Astrocyte of the cerebellum (primary cell): ENCODE data around the gene ARHGAP9.

Experiments
- DNase-seq: peaks from one replicate; pipeline ENCODE4 v3.0.0-alpha.2; 2011; ENCODE audit warnings: low read depth
- H3K4me3 ChIP-seq: 2 replicates; pipeline ENCODE4 v1.5.1; 2011; ENCODE audit warnings: mild to moderate bottlenecking, low read depth, low read length, moderate library complexity
- in situ Hi-C: cut with HindIII; loops from 2 replicates; pipeline ENCODE4 v1.10.0; 2017; ENCODE audit warnings: low sequenced_read_pairs
- TF ChIP-seq, protein P1 (sequence below): IDR thresholded peaks from 2 replicates; pipeline ENCODE4 v1.5.1; 2012; ENCODE audit warnings: low read length, low read depth, moderate library complexity, mild to moderate bottlenecking; ENCODE audit errors: missing control alignments

ARHGAP9 gene

DNA sequence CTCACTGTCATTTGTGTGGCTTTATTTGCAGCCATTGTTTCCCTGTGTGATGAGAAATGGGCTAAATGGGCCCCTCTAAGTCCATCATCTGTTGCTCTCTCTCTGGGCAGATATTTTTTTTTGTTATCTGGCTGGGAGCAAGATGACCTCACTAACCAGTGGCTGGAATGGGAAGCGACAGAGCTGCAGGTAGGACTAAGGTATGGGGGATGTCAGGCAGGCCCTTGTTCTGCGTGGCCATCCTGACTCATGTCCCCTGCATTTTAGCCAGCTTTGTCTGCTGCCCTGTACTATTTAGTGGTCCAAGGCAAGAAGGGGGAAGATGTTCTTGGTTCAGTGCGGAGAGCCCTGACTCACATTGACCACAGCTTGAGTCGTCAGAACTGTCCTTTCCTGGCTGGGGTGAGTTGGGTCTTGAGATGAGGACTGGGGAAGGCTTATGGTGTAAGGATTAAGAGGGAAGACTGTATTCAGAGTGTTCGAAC, 9.5 kb upstream of the ARHGAP9 start:
- peak overlapping the region; percentile 98 for H3K4me3 ChIP-seq
- DNase-seq = no peak
- TF ChIP-seq, protein P1, sequence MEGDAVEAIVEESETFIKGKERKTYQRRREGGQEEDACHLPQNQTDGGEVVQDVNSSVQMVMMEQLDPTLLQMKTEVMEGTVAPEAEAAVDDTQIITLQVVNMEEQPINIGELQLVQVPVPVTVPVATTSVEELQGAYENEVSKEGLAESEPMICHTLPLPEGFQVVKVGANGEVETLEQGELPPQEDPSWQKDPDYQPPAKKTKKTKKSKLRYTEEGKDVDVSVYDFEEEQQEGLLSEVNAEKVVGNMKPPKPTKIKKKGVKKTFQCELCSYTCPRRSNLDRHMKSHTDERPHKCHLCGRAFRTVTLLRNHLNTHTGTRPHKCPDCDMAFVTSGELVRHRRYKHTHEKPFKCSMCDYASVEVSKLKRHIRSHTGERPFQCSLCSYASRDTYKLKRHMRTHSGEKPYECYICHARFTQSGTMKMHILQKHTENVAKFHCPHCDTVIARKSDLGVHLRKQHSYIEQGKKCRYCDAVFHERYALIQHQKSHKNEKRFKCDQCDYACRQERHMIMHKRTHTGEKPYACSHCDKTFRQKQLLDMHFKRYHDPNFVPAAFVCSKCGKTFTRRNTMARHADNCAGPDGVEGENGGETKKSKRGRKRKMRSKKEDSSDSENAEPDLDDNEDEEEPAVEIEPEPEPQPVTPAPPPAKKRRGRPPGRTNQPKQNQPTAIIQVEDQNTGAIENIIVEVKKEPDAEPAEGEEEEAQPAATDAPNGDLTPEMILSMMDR = no peak
- in situ Hi-C loops = no loop called here

DNA sequence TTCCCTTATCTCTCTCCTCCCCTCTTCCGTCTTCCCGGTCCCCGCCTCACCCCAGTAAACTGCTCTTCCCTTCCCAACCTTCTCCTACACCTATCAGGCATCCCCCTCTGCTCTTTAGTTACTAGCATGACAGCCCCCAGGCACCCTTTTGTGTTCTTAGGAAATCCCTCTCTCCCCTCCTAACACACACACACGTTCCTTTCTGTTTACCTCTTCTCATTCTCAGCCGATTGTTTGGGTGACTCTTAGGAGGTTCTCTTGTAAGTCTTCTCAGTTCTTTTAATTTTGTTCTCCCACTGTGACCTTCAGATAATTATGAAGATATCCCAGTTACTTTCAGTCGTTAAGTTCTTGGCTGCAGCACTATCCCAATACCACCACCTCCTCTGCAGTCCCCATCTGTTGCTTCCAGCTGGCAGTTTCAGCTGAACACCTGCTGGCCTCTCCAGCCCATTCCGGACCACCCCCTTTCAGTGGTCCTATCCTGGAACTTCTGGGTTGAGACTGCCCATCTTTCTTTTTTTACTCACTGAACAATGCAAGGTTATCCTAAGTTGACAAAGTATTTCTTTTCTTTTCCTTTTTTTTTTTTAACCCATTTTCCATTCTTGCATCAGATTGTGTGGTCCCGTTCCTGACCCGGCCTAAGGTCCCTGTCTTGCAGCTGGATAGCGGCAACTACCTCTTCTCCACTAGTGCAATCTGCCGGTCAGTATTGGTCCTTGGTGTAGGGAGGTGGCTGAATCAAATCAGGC, 8.9 kb upstream of the ARHGAP9 start:
- TF ChIP-seq, protein P1 = no peak
- H3K4me3 ChIP-seq = peak overlapping the region; percentile 98
- no peak for DNase-seq
- in situ Hi-C loops = no loop called here

DNA sequence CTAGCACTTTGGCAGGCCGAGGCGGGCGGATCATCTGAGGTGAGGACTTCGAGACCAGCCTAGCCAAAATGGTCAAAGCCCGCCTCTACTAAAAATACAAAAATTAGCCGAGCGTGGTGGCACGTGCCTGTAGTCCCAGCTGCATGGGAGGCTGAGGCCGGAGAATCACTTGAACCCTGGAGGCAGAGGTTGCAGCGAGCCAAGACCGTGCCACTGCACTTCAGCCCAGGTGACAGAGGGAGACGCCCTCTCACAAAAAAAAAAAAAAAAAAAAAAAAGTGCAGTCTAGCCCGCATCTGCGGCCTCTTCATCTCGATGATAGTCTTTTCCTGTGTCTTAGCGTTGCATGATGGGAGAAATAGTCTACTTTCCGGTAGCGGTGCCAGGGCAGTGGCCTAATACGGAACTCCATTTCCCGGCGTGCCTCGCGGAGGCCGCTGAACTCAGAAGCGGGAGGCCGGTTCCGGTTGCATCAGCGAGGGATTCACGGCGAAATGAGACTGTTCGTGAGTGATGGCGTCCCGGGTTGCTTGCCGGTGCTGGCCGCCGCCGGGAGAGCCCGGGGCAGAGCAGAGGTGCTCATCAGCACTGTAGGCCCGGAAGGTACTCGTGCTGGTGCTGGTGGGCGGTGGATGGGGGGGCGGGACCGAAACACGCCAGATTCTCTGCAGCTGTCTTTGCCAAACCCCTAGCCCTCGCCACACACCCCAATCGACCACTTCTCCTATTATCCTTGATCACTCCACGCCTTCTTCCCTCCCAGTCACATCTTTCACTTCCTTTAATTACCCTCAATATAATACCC, 8.1 kb upstream of the ARHGAP9 start, which contains the start of gene MARS1:
TSS of gene MARS1 (plus strand) at position 472 of the 805 bp plus-strand sequence. CDS start at position 495, 23 bp downstream.
- peak within 1 kb of the TSS; percentile 98 for H3K4me3 ChIP-seq
- TF ChIP-seq, protein P1 = no peak
- peak; percentile 90 for DNase-seq
- in situ Hi-C loops = no loop called here

DNA sequence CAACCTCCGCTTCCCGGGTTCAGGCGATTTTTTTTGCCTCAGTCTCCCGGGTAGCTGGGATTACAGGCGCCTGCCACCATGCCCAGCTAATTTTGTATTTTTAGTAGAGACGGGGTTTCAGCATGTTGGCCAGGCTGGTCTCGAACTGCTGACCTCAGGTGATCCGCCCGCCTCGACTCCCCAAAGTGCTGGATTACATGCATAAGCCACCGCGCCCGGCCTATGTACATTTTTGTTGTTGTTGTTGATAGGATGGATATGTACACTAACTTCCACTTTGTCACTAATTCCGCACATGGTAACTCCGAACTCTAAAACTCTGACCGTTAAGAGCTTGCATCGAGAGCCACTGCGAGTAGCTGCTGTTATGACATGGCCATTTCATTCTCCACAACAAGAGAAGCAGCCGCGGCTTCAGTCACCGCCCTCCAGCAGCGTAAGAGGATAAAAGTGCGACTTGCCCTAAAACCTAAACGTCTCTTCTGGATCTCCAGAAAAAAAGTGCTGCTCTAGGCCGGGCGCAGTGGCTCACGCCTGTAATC, 7.5 kb upstream of the ARHGAP9 start:
- TF ChIP-seq, protein P1 = no peak
- DNase-seq = no peak
- no peak overlapping the region for H3K4me3 ChIP-seq
- in situ Hi-C loops = no loop called here

DNA sequence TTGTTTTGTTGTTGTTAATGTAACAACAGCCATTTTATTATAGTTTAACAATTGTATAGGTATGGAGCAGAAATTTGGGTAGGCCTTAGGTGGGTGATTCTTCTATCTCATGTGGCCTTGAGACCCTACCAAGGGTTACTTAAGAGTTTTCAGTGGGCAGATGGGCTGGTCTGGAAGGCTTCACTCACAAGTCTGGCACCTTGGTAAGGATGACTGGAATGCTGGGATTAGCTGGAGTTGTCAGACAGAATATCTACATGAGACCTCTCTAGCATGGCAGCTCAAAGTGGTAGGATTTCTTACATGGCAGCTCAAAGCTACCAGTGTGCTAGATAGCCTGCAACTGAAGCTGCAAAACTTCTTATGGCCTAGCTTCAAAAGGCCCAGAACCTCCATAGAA, 6.0 kb upstream of the ARHGAP9 start:
- TF ChIP-seq, protein P1 = no peak
- no peak for DNase-seq
- H3K4me3 ChIP-seq = no peak overlapping the region
- in situ Hi-C loops = no loop called here

DNA sequence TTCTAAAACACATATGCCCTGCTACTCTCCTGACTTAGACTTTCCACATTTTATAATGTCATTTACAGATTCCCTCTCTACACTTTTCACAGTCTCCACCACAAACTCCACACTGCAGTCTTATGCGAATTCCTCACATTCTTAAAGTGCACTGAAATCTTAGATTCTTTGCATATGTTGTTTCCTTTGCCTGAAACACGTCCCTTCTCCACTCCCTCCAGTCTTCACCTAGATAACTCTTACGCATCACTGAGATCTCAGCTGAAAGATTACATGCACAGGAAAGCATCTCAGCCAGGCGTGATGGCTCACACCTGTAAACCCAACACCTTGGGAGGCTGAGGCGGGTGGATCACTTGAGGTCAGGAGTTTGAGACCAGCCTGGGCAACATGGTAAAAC, 3.8 kb upstream of the ARHGAP9 start:
- TF ChIP-seq, protein P1 = no peak

More for the DNA sequence above, 3.8 kb upstream of the ARHGAP9 start:
- DNase-seq = peak; percentile 32
- in situ Hi-C loops = no loop called here
- H3K4me3 ChIP-seq = no peak overlapping the region
